Trophoblast cell (in vitro differentiated cells and primary cell): ENCODE data around the gene CKM.

Experiments
- DNase-seq, 2 donors: peaks; one replicate each; pipeline ENCODE4 v3.0.0-alpha.2; 2016
- H2AFZ ChIP-seq: 2 replicates; pipeline ENCODE4 v1.6.1; 2013; ENCODE audit warnings: low read length, moderate library complexity, mild to moderate bottlenecking; ENCODE audit not compliant: insufficient read depth, poor library complexity
- H2AK5ac ChIP-seq: 2 replicates; pipeline ENCODE4 v1.6.1; 2013; ENCODE audit warnings: mild to moderate bottlenecking, low read length
- H2BK120ac ChIP-seq: 2 replicates; pipeline ENCODE4 v1.6.1; 2013; ENCODE audit warnings: low read length, mild to moderate bottlenecking, moderate library complexity; ENCODE audit not compliant: insufficient read depth, poor library complexity
- H2BK12ac ChIP-seq: 2 replicates; pipeline ENCODE4 v1.6.1; 2013; ENCODE audit warnings: mild to moderate bottlenecking, low read length, moderate library complexity
- H2BK5ac ChIP-seq: 2 replicates; pipeline ENCODE4 v1.6.1; 2013; ENCODE audit warnings: low read length, low read depth, moderate library complexity, mild to moderate bottlenecking; ENCODE audit not compliant: poor library complexity
- H3K14ac ChIP-seq: 2 replicates; pipeline ENCODE4 v1.6.1; 2013; ENCODE audit warnings: mild to moderate bottlenecking, low read length
- H3K18ac ChIP-seq: 2 replicates; pipeline ENCODE4 v1.6.1; 2013; ENCODE audit warnings: mild to moderate bottlenecking, low read length
- H3K23ac ChIP-seq: 2 replicates; pipeline ENCODE4 v1.6.1; 2013; ENCODE audit warnings: low read length
- H3K27ac ChIP-seq: 2 replicates; pipeline ENCODE4 v1.5.1; 2013; ENCODE audit warnings: low read depth, mild to moderate bottlenecking, inconsistent platforms, low read length, moderate library complexity
- H3K27me3 ChIP-seq: 2 replicates; pipeline ENCODE4 v1.6.1; 2013; ENCODE audit warnings: inconsistent platforms, mild to moderate bottlenecking, low read length, moderate library complexity; ENCODE audit not compliant: insufficient read depth
- H3K36me3 ChIP-seq, 2 experiments: 1 replicate in 1 of 2; 2 replicates in 1 of 2; pipeline ENCODE4 v1.6.1; 2013; ENCODE audit warnings: low read length in 2 of 2, mild to moderate bottlenecking in 2 of 2, moderate library complexity in 1 of 2; ENCODE audit not compliant: insufficient read depth in 2 of 2, control insufficient read depth in 1 of 2
- H3K4ac ChIP-seq: 2 replicates; pipeline ENCODE4 v1.6.1; 2013; ENCODE audit warnings: low read depth, mild to moderate bottlenecking, low read length, moderate library complexity
- H3K4me1 ChIP-seq, 2 experiments: 1 replicate in 1 of 2; 2 replicates in 1 of 2; pipeline ENCODE4 v1.6.1; 2013; ENCODE audit warnings: low read length in 2 of 2, mild to moderate bottlenecking in 2 of 2, moderate library complexity in 1 of 2; ENCODE audit not compliant: insufficient read depth in 2 of 2, control insufficient read depth in 1 of 2
- H3K4me2 ChIP-seq: 2 replicates; pipeline ENCODE4 v1.6.1; 2013; ENCODE audit warnings: inconsistent platforms, mild to moderate bottlenecking, low read length, moderate library complexity
- H3K4me3 ChIP-seq: 2 replicates; pipeline ENCODE4 v1.5.1; 2013; ENCODE audit warnings: mild to moderate bottlenecking, low read depth, low read length, inconsistent platforms
- H3K79me1 ChIP-seq: one replicate; pipeline ENCODE4 v1.6.1; 2013; ENCODE audit warnings: low read length
- H3K79me2 ChIP-seq: 2 replicates; pipeline ENCODE4 v1.6.1; 2013; ENCODE audit warnings: low read length, mild to moderate bottlenecking; ENCODE audit not compliant: control insufficient read depth, insufficient read depth, poor library complexity
- H3K9ac ChIP-seq: 2 replicates; pipeline ENCODE4 v1.6.1; 2013; ENCODE audit warnings: mild to moderate bottlenecking, low read length
- H3K9me3 ChIP-seq: 2 replicates; pipeline ENCODE4 v1.6.1; 2013; ENCODE audit warnings: low read depth, mild to moderate bottlenecking, control low read depth, inconsistent platforms, low read length; ENCODE audit not compliant: insufficient read depth
- H4K12ac ChIP-seq: 2 replicates; pipeline ENCODE4 v1.6.1; 2013; ENCODE audit warnings: low read depth, mild to moderate bottlenecking, low read length, moderate library complexity
- H4K8ac ChIP-seq: 2 replicates; pipeline ENCODE4 v1.6.1; 2013; ENCODE audit warnings: low read depth, mild to moderate bottlenecking, low read length, moderate library complexity
- H4K91ac ChIP-seq: one replicate; pipeline ENCODE4 v1.6.1; 2013; ENCODE audit warnings: low read depth, mild to moderate bottlenecking, low read length, moderate library complexity
- WGBS: extraction: QIAGEN DNeasy Blood & Tissue Kit; methylation state at CpG from one replicate; pipeline ENCODE4 v1.1.7; 2013; ENCODE audit warnings: missing lambda C conversion rate; ENCODE audit not compliant: insufficient read length, insufficient coverage; ENCODE audit errors: extremely low coverage; 5-methylcytosine and 5-hydroxymethylcytosine counted together

The CKM gene

DNA sequence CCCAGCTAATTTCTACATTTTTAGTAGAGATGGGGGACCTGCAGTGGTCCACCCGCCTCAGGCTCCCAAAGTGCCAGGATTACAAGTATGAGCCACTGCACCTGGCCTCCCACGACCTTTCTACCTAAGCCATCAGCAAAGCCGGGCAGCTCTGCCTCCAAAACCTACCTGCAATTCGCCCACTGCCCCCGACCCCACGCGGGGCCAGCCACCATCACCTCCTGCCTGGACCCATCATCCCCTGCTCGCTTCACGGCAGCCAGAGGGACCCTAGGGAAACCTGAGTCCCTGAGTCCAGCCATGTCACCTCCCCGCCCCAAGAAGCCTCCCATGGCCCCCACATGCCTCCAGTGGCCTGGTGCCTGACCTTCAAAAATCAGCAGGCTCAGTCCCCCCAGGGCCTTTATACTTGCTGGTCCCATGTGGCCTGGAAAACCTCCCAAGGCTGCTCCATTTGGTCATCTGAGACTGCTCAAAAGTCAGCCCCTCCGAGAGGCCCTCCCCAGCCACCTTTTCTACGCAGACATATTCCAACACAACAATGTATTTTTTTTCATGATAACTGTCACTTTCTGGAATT is 35.6 kb upstream of the CKM start:
- no peak overlapping the region for H3K23ac ChIP-seq
- H2AFZ ChIP-seq: no peak overlapping the region
- WGBS: no CpG with 5 or more reads among the region's 12 CpGs
- H4K12ac ChIP-seq: no peak overlapping the region
- H3K14ac ChIP-seq: no peak overlapping the region
- no peak overlapping the region for H3K4me3 ChIP-seq
- H3K9me3 ChIP-seq: peaks cover 2% of the 10 kb centered on the region
- no peak overlapping the region for H3K18ac ChIP-seq
- H3K4me1 ChIP-seq: no peaks in the 10 kb centered on the region
- H3K27me3 ChIP-seq: no peaks in the 10 kb centered on the region
- H4K91ac ChIP-seq: no peak overlapping the region
- H2BK12ac ChIP-seq: no peak overlapping the region
- no peak overlapping the region for H2BK120ac ChIP-seq
- H3K79me1 ChIP-seq: no peaks in the 10 kb centered on the region
- H2BK5ac ChIP-seq: no peak overlapping the region
- no peak for DNase-seq
- no peak overlapping the region for H3K4ac ChIP-seq
- no peak overlapping the region for H4K8ac ChIP-seq
- H3K4me2 ChIP-seq: no peak overlapping the region
- no peak overlapping the region for H3K27ac ChIP-seq
- H3K9ac ChIP-seq: no peak overlapping the region
- H2AK5ac ChIP-seq: no peak overlapping the region
- no peaks in the 10 kb centered on the region for H3K79me2 ChIP-seq
- peaks cover 67 to 74% of the 10 kb centered on the region in 2 experiments for H3K36me3 ChIP-seq

DNA sequence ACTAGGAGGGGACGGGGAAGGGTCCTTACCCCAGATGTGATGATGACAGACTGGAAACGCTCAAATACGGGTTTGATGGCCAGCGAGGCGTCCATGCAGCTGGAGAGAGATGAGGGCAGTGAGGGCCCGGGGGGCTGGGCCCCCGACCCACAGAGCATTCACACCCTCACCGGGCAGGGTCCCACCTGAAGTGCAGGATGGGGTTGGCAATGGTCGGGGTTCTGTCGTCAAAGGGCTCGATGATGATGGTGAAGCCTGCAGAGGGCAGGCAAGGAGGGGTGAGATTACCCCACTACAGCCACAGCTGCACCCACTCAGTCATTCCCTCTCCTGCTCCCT is 34.7 kb upstream of the CKM start:
- H4K12ac ChIP-seq: no peak overlapping the region
- H3K4me1 ChIP-seq: no peaks in the 10 kb centered on the region
- no peak overlapping the region for H3K27ac ChIP-seq
- no CpG with 5 or more reads among the region's 11 CpGs for WGBS
- H3K79me1 ChIP-seq: no peaks in the 10 kb centered on the region
- no peak overlapping the region for H3K4me2 ChIP-seq
- no peaks in the 10 kb centered on the region for H3K79me2 ChIP-seq
- no peak overlapping the region for H2BK12ac ChIP-seq
- no peak overlapping the region for H3K4ac ChIP-seq
- H3K14ac ChIP-seq: no peak overlapping the region
- H3K27me3 ChIP-seq: no peaks in the 10 kb centered on the region
- no peak for DNase-seq
- no peak overlapping the region for H3K4me3 ChIP-seq
- peaks cover 2% of the 10 kb centered on the region for H3K9me3 ChIP-seq
- H2BK120ac ChIP-seq: no peak overlapping the region
- H4K91ac ChIP-seq: no peak overlapping the region
- peaks cover 69 to 75% of the 10 kb centered on the region in 2 experiments for H3K36me3 ChIP-seq
- H2BK5ac ChIP-seq: no peak overlapping the region
- H3K23ac ChIP-seq: no peak overlapping the region
- H4K8ac ChIP-seq: no peak overlapping the region
- no peak overlapping the region for H3K9ac ChIP-seq
- H3K18ac ChIP-seq: no peak overlapping the region
- H2AK5ac ChIP-seq: no peak overlapping the region
- H2AFZ ChIP-seq: no peak overlapping the region

DNA sequence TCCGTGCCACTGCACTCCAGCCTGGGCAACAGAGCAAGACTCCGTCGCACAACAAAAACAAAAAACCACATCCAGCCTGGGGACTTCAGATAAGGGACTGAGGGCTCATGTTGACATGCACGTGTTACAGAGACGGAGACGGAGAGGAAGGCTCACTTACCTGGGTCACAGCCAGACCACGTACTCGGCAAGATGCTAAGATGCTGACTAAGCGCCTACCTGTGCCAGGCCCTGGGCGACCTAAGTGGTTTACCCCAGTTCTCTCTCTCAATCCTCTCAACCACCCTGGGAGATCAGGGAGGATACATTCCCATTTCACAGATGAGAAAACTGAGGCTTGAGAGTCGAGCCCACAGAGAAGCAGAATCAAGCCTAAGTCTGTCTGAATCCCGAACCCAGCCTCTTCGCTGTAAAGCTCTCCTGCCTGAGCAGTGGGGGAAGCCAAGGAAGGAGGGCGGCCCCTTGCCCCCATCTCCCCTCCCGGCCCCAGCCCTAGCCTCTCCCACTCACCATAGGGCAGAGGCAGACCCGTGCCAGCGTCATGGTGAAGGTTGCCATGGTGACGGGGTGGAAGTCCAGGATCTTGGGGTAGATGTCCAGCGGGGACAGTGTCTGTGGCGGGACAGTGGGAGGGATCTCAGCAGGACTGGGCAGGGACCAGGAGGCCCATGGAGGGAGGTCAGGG is 34.2 kb upstream of the CKM start:
- Histone ChIP-seq H3K4me1 (no peaks in the 10 kb centered on the region), H3K4ac (no peak overlapping the region), H3K27ac (no peak overlapping the region), H3K79me2 (no peaks in the 10 kb centered on the region), H3K36me3 (peaks cover 71 to 76% of the 10 kb centered on the region in 2 experiments), H4K8ac (no peak overlapping the region), H3K9ac (no peak overlapping the region), H3K14ac (no peak overlapping the region), H3K4me2 (no peak overlapping the region), H2AFZ (no peak overlapping the region), H2BK12ac (no peak overlapping the region), H2AK5ac (no peak overlapping the region), H3K18ac (no peak overlapping the region), H4K91ac (no peak overlapping the region), H3K9me3 (peaks cover 2% of the 10 kb centered on the region), H3K27me3 (no peaks in the 10 kb centered on the region), H2BK5ac (no peak overlapping the region), H2BK120ac (no peak overlapping the region), H3K23ac (no peak overlapping the region), H3K4me3 (no peak overlapping the region), H4K12ac (no peak overlapping the region), H3K79me1 (no peaks in the 10 kb centered on the region)
- no peak for DNase-seq
- no CpG with 5 or more reads among the region's 20 CpGs for WGBS

DNA sequence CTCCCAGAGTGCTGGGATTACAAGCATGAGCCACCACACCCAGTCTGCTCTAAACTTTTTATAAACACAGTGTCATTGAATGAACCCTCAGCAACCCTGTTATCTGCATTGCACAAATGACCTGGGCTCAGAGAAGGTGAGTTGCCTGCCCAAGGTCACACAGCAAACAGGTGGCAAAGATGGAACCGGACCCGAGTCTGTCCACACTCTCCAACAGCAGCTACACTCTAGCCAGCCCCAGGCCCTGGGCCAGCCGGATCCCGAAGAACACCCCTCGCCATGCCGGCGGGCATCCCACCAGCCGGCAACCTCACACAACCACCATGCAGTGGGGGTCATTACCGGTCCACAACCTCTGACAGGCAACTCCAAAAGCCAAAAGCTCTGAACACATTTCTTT is 33.2 kb upstream of the CKM start:
- Histone ChIP-seq H3K27ac (no peak overlapping the region), H3K18ac (no peak overlapping the region), H3K27me3 (no peaks in the 10 kb centered on the region), H2BK12ac (no peak overlapping the region), H3K36me3 (peaks cover 73 to 78% of the 10 kb centered on the region in 2 experiments), H3K79me2 (no peaks in the 10 kb centered on the region), H3K4me2 (no peak overlapping the region), H3K9ac (no peak overlapping the region), H3K4me3 (no peak overlapping the region), H3K4ac (no peak overlapping the region), H4K8ac (no peak overlapping the region), H2AFZ (no peak overlapping the region), H3K23ac (no peak overlapping the region), H4K91ac (no peak overlapping the region), H2BK120ac (no peak overlapping the region), H3K4me1 (no peaks in the 10 kb centered on the region), H4K12ac (no peak overlapping the region), H3K9me3 (peaks cover 2% of the 10 kb centered on the region), H2BK5ac (no peak overlapping the region), H3K14ac (no peak overlapping the region), H2AK5ac (no peak overlapping the region), H3K79me1 (no peaks in the 10 kb centered on the region)
- WGBS: no CpG with 5 or more reads among the region's 9 CpGs
- DNase-seq: no peak
